HEK293 (cell line): ENCODE results near the gene SORL1-AS1.
"Not testable (repeated sequence)": the region's sequence is repeated elsewhere in the genome, so short reads cannot be mapped to it uniquely, and the experiment has no call there.

Experiments used
- CTCF ChIA-PET: fragments of 350-600 bp; formaldehyde crosslinking; extraction: SDS; loops from one replicate; lab custom pipeline; 2021; ENCODE audit warnings: antibody characterized with exemption; lab: Yijun Ruan, JAX
- POLR2A ChIA-PET: fragments of 300-600 bp; formaldehyde crosslinking; extraction: SDS; loops from one replicate; lab custom pipeline; 2020; ENCODE audit warnings: antibody characterized with exemption, inconsistent platforms; lab: Yijun Ruan, JAX
- H3K27ac ChIP-seq: fragments of 200-500 bp; sonication (Bioruptor generic); 2 replicates; pipeline ENCODE4 v1.5.1; 2014; ENCODE audit warnings: low read depth, low read length, control low read depth, inconsistent platforms; ENCODE audit errors: extremely low read depth
- H3K36me3 ChIP-seq, 2 experiments: fragments of 200-500 bp in 1 of 2; sonication (Bioruptor generic) in 1 of 2; 1 replicate in 1 of 2; 2 replicates in 1 of 2; pipeline ENCODE4 v1.5.1; 2014 to 2017; ENCODE audit warnings: inconsistent platforms in 2 of 2, low read length in 2 of 2; ENCODE audit not compliant: control insufficient read depth in 2 of 2, insufficient read depth in 1 of 2
- H3K4me1 ChIP-seq: fragments of 200-500 bp; sonication (Bioruptor generic); 2 replicates; pipeline ENCODE4 v1.5.1; 2014; ENCODE audit warnings: mild to moderate bottlenecking, low read length, inconsistent platforms; ENCODE audit not compliant: control insufficient read depth, insufficient read depth
- H3K4me3 ChIP-seq: 2 replicates; pipeline ENCODE4 v1.5.1; 2011; ENCODE audit warnings: low read depth, mild to moderate bottlenecking, control low read depth, low read length, moderate library complexity
- H3K9me3 ChIP-seq: fragments of 200-500 bp; sonication (Bioruptor generic); 2 replicates; pipeline ENCODE4 v1.5.1; 2014; ENCODE audit warnings: low read depth, low read length, inconsistent platforms; ENCODE audit not compliant: control insufficient read depth, insufficient read depth
- GLIS2 ChIP-seq: fragments of 450-650 bp; formaldehyde crosslinking; IDR thresholded peaks from 2 replicates; pipeline ENCODE4 v1.5.1; 2016; ENCODE audit warnings: missing biosample characterization, missing genetic modification characterization
- MZF1 ChIP-seq: fragments of 450-650 bp; formaldehyde crosslinking; IDR thresholded peaks from 2 replicates; pipeline ENCODE4 v1.5.1; 2017; ENCODE audit warnings: missing biosample characterization, missing genetic modification characterization, borderline replicate concordance
- REST ChIP-seq: fragments of 450-650 bp; formaldehyde crosslinking; IDR thresholded peaks from 2 replicates; pipeline ENCODE4 v1.5.1; 2016; ENCODE audit warnings: missing biosample characterization, missing genetic modification characterization
- SCRT2 ChIP-seq: fragments of 450-650 bp; formaldehyde crosslinking; IDR thresholded peaks from 2 replicates; pipeline ENCODE4 v1.5.1; 2016; ENCODE audit warnings: missing biosample characterization, missing genetic modification characterization
- ZFP69B ChIP-seq: fragments of 450-650 bp; formaldehyde crosslinking; IDR thresholded peaks from 2 replicates; pipeline ENCODE4 v1.5.1; 2016; ENCODE audit warnings: missing biosample characterization, missing genetic modification characterization
- ZNF133 ChIP-seq: fragments of 450-650 bp; formaldehyde crosslinking; IDR thresholded peaks from 2 replicates; pipeline ENCODE4 v1.5.1; 2016; ENCODE audit warnings: missing biosample characterization, missing genetic modification characterization
- ZNF146 ChIP-seq: fragments of 450-650 bp; formaldehyde crosslinking; IDR thresholded peaks from 2 replicates; pipeline ENCODE4 v1.5.1; 2016; ENCODE audit warnings: missing biosample characterization, missing genetic modification characterization
- ZNF558 ChIP-seq: fragments of 450-650 bp; formaldehyde crosslinking; IDR thresholded peaks from 2 replicates; pipeline ENCODE4 v1.5.1; 2016; ENCODE audit warnings: missing biosample characterization, missing genetic modification characterization
- ZNF571 ChIP-seq: fragments of 450-650 bp; formaldehyde crosslinking; IDR thresholded peaks from 2 replicates; pipeline ENCODE4 v1.5.0; 2017; ENCODE audit warnings: missing biosample characterization, missing genetic modification characterization
- ZNF654 ChIP-seq: fragments of 450-650 bp; formaldehyde crosslinking; IDR thresholded peaks from 2 replicates; pipeline ENCODE4 v1.5.1; 2016; ENCODE audit warnings: low read depth, missing biosample characterization, missing genetic modification characterization
- ZNF791 ChIP-seq: fragments of 450-650 bp; formaldehyde crosslinking; IDR thresholded peaks from 2 replicates; pipeline ENCODE4 v1.5.1; 2016; ENCODE audit warnings: missing biosample characterization, missing genetic modification characterization
- TF ChIP-seq, protein P1 (sequence below): fragments of 450-650 bp; formaldehyde crosslinking; IDR thresholded peaks from 2 replicates; pipeline ENCODE4 v1.5.1; 2017; ENCODE audit warnings: missing biosample characterization, missing genetic modification characterization
- TF ChIP-seq, protein P2 (sequence below): fragments of 450-650 bp; formaldehyde crosslinking; IDR thresholded peaks from 2 replicates; pipeline ENCODE4 v1.5.1; 2016; ENCODE audit warnings: missing biosample characterization, missing genetic modification characterization
- TF ChIP-seq, protein P3 (sequence below): fragments of 450-650 bp; formaldehyde crosslinking; IDR thresholded peaks from 2 replicates; pipeline ENCODE4 v1.5.1; 2016; ENCODE audit warnings: missing biosample characterization, missing genetic modification characterization

SORL1-AS1 gene

GRCh38 chr11:121483805-121484480 lies 31.2 kb upstream of the SORL1-AS1 start (continued):
- no peak for TF ChIP-seq REST (tag by site-specific recombination)
- TF ChIP-seq ZNF558 (tag by site-specific recombination), result no peak

DNA sequence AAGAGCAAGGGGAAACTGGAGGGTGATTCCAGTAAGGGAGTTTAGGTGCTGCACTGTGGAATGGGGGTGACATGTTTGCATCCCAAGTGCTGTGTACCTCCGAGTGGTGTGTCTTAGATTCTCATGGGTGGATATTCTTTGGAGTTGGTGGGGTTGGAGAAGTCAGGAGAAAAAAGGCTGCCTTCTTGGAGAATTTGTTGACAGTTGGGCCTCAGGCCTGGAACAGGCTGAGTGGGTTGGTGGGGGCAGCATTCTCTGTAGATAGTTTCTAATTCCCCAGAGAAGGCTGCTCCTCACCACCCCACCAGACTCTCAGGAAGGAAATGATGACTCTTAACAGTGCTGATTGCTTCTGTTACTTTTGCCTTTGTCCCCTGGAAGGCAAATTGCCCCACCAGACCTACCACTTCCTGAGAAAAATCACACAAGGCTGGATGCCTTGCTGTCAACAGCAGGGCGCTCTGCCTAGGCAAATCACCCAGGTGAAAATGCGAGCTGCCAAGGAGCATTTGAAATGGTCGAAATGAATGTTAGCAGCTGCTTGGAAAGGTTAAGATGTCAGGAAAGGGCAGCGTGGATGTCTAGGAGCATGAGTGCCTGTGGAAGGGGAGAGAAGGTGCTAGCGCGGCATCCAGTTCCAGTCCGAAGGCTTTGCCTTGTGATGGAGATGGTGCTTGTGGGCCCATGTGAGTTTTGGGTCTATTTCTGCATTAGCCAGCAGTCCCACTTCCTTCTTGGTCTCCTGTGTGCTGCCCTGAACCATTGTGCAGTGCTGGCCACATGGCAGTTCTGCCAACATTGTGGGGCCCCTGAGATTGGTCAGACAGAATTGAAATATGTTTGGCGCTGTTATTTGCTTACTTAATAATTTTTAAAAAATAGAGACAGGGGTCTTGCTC lies 29.7 kb upstream of the SORL1-AS1 start:
- CTCF ChIA-PET, result no interaction called here
- peaks cover 0 to 4% of the 10 kb centered on the region in 2 experiments; a peak in 1 of 3 replicates for H3K36me3 ChIP-seq
- H3K4me3 ChIP-seq, result no peak overlapping the region
- H3K27ac ChIP-seq, result no peak overlapping the region
- TF ChIP-seq, protein P1, sequence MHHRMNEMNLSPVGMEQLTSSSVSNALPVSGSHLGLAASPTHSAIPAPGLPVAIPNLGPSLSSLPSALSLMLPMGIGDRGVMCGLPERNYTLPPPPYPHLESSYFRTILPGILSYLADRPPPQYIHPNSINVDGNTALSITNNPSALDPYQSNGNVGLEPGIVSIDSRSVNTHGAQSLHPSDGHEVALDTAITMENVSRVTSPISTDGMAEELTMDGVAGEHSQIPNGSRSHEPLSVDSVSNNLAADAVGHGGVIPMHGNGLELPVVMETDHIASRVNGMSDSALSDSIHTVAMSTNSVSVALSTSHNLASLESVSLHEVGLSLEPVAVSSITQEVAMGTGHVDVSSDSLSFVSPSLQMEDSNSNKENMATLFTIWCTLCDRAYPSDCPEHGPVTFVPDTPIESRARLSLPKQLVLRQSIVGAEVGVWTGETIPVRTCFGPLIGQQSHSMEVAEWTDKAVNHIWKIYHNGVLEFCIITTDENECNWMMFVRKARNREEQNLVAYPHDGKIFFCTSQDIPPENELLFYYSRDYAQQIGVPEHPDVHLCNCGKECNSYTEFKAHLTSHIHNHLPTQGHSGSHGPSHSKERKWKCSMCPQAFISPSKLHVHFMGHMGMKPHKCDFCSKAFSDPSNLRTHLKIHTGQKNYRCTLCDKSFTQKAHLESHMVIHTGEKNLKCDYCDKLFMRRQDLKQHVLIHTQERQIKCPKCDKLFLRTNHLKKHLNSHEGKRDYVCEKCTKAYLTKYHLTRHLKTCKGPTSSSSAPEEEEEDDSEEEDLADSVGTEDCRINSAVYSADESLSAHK, result peak; percentile 41; the same call in 1 of the 2 replicates
- TF ChIP-seq ZNF133 (tag by site-specific recombination), result no peak
- POLR2A ChIA-PET, result no interaction called here
- H3K4me1 ChIP-seq, result no peaks in the 10 kb centered on the region
- no peaks in the 10 kb centered on the region for H3K9me3 ChIP-seq

DNA sequence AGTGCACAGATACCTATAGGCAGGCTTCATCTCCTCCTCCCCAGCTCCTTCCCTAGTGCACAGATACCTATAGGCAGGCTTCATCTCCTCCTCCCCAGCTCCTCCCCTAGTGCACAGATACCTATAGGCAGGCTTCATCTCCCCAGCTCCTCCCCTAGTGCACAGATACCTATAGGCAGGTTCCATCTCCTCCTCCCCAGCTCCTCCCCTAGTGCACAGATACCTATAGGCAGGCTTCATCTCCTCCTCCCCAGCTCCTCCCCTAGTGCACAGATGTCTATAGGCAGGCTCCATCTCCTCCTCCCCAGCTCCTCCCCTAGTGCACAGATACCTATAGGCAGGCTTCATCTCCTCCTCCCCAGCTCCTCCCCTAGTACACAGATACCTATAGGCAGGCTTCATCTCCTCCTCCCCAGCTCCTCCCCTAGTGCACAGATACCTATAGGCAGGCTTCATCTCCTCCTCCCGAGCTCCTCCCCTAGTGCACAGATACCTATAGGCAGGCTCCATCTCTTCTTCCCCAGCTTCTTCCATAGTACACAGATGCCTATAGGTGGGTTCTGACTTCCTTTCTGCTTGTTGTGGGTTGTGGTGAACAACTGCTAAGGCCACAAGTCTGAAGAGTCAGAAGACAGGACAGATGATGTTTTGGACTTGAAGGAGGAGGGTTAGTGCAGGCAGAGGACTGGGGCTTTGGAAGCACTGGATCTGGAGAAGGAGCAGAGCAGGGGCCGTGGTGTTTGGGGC lies 28.9 kb upstream of the SORL1-AS1 start:
- H3K4me1 ChIP-seq, H3K9me3 ChIP-seq, H3K27ac ChIP-seq, POLR2A ChIA-PET, H3K4me3 ChIP-seq, H3K36me3 ChIP-seq: not testable (repeated sequence)
- CTCF ChIA-PET, result interaction anchor here (0.6 kb wide), 1 partner anchor 82 kb away, joined by 3 read pairs; no protein-coding TSS in a partner anchor

DNA sequence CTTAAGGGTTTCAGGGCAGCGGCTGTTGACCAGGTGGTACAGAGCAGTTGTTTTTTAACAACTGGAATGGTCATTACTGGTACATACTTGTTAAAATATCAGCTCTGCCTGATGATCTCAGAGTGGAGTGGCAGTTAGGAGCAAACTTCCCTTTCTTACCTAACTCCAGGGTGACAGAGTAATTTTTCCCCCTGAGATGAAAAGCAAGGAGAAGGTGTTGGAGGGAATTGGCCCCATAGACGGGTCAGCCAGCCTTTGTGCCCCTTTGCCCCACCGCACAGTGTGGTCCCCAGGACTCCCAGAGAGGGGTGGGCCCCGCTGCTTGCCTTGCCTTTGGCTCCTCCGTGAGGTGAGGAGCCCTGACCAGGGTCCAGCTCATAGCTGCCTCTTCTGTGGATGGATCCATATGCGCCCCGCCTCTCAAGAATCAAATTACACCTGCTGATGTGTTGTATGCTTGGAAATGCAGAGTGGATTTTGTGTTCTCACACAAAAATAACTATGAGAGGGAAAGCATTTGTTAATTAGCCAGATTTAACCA lies 27.0 kb upstream of the SORL1-AS1 start:
- TF ChIP-seq GLIS2 (tag by site-specific recombination) (no peak), ZNF571 (tag by site-specific recombination) (no peak), ZFP69B (tag by site-specific recombination) (peak; percentile 56; the same call in 1 of the 2 replicates), SCRT2 (tag by site-specific recombination) (no peak), ZNF654 (no peak), ZNF791 (tag by site-specific recombination) (no peak), MZF1 (no peak), ZNF146 (tag by site-specific recombination) (no peak)
- TF ChIP-seq, protein P2, sequence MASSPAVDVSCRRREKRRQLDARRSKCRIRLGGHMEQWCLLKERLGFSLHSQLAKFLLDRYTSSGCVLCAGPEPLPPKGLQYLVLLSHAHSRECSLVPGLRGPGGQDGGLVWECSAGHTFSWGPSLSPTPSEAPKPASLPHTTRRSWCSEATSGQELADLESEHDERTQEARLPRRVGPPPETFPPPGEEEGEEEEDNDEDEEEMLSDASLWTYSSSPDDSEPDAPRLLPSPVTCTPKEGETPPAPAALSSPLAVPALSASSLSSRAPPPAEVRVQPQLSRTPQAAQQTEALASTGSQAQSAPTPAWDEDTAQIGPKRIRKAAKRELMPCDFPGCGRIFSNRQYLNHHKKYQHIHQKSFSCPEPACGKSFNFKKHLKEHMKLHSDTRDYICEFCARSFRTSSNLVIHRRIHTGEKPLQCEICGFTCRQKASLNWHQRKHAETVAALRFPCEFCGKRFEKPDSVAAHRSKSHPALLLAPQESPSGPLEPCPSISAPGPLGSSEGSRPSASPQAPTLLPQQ (tag by site-specific recombination), result peak; percentile 73
- TF ChIP-seq, protein P3, sequence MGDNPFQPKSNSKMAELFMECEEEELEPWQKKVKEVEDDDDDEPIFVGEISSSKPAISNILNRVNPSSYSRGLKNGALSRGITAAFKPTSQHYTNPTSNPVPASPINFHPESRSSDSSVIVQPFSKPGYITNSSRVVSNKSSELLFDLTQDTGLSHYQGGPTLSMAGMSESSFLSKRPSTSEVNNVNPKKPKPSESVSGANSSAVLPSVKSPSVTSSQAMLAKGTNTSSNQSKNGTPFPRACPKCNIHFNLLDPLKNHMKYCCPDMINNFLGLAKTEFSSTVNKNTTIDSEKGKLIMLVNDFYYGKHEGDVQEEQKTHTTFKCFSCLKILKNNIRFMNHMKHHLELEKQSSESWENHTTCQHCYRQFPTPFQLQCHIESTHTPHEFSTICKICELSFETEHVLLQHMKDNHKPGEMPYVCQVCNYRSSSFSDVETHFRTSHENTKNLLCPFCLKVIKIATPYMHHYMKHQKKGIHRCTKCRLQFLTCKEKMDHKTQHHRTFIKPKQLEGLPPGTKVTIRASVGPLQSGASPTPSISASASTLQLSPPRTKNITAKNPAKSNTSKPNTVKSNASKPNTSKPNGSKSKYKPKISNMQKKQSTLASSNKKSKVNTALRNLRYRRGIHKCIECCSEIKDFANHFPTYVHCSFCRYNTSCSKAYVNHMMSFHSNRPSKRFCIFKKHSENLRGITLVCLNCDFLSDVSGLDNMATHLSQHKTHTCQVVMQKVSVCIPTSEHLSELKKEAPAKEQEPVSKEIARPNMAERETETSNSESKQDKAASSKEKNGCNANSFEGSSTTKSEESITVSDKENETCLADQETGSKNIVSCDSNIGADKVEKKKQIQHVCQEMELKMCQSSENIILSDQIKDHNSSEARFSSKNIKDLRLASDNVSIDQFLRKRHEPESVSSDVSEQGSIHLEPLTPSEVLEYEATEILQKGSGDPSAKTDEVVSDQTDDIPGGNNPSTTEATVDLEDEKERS (tag by site-specific recombination), result no peak
- H3K27ac ChIP-seq, result no peak overlapping the region
- CTCF ChIA-PET, result no interaction called here
- H3K4me1 ChIP-seq, result no peaks in the 10 kb centered on the region
- no peaks in the 10 kb centered on the region for H3K9me3 ChIP-seq
- H3K4me3 ChIP-seq, result no peak overlapping the region
- peaks cover 0 to 4% of the 10 kb centered on the region in 2 experiments; a peak in 1 of 3 replicates for H3K36me3 ChIP-seq
- POLR2A ChIA-PET, result no interaction called here
